ENCODE measurements around the gene OR6A2. TPM values are rescaled to one million over a fixed set of nuclear protein-coding genes. Genes with fewer than 3 reads are reported as not detected.

OR6A2 gene
- total and polyA plus RNA-seq, 2 of the 8 experiments (the other 6 are each of a cell fraction or from before 2014, with no cell fraction given) = 0.14 to 0.20 TPM

GRCh38 chr11:6828103-6828502 lies 28.6 kb upstream of the OR6A2 start (continued):
- TF ChIP-seq, protein P1, sequence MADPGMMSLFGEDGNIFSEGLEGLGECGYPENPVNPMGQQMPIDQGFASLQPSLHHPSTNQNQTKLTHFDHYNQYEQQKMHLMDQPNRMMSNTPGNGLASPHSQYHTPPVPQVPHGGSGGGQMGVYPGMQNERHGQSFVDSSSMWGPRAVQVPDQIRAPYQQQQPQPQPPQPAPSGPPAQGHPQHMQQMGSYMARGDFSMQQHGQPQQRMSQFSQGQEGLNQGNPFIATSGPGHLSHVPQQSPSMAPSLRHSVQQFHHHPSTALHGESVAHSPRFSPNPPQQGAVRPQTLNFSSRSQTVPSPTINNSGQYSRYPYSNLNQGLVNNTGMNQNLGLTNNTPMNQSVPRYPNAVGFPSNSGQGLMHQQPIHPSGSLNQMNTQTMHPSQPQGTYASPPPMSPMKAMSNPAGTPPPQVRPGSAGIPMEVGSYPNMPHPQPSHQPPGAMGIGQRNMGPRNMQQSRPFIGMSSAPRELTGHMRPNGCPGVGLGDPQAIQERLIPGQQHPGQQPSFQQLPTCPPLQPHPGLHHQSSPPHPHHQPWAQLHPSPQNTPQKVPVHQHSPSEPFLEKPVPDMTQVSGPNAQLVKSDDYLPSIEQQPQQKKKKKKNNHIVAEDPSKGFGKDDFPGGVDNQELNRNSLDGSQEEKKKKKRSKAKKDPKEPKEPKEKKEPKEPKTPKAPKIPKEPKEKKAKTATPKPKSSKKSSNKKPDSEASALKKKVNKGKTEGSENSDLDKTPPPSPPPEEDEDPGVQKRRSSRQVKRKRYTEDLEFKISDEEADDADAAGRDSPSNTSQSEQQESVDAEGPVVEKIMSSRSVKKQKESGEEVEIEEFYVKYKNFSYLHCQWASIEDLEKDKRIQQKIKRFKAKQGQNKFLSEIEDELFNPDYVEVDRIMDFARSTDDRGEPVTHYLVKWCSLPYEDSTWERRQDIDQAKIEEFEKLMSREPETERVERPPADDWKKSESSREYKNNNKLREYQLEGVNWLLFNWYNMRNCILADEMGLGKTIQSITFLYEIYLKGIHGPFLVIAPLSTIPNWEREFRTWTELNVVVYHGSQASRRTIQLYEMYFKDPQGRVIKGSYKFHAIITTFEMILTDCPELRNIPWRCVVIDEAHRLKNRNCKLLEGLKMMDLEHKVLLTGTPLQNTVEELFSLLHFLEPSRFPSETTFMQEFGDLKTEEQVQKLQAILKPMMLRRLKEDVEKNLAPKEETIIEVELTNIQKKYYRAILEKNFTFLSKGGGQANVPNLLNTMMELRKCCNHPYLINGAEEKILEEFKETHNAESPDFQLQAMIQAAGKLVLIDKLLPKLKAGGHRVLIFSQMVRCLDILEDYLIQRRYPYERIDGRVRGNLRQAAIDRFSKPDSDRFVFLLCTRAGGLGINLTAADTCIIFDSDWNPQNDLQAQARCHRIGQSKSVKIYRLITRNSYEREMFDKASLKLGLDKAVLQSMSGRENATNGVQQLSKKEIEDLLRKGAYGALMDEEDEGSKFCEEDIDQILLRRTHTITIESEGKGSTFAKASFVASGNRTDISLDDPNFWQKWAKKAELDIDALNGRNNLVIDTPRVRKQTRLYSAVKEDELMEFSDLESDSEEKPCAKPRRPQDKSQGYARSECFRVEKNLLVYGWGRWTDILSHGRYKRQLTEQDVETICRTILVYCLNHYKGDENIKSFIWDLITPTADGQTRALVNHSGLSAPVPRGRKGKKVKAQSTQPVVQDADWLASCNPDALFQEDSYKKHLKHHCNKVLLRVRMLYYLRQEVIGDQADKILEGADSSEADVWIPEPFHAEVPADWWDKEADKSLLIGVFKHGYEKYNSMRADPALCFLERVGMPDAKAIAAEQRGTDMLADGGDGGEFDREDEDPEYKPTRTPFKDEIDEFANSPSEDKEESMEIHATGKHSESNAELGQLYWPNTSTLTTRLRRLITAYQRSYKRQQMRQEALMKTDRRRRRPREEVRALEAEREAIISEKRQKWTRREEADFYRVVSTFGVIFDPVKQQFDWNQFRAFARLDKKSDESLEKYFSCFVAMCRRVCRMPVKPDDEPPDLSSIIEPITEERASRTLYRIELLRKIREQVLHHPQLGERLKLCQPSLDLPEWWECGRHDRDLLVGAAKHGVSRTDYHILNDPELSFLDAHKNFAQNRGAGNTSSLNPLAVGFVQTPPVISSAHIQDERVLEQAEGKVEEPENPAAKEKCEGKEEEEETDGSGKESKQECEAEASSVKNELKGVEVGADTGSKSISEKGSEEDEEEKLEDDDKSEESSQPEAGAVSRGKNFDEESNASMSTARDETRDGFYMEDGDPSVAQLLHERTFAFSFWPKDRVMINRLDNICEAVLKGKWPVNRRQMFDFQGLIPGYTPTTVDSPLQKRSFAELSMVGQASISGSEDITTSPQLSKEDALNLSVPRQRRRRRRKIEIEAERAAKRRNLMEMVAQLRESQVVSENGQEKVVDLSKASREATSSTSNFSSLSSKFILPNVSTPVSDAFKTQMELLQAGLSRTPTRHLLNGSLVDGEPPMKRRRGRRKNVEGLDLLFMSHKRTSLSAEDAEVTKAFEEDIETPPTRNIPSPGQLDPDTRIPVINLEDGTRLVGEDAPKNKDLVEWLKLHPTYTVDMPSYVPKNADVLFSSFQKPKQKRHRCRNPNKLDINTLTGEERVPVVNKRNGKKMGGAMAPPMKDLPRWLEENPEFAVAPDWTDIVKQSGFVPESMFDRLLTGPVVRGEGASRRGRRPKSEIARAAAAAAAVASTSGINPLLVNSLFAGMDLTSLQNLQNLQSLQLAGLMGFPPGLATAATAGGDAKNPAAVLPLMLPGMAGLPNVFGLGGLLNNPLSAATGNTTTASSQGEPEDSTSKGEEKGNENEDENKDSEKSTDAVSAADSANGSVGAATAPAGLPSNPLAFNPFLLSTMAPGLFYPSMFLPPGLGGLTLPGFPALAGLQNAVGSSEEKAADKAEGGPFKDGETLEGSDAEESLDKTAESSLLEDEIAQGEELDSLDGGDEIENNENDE (IDR thresholded peaks at IDR 0.05; ENCODE audit: insufficient replicate concordance, low read length) = no peak
- TF ChIP-seq EGR1 (IDR thresholded peaks at IDR 0.05; ENCODE audit: borderline replicate concordance, low read depth, low read length) = no peak
- no peak for TF ChIP-seq EP300 (IDR thresholded peaks at IDR 0.05; ENCODE audit: borderline replicate concordance in 1 of 2, low read depth in 2 of 2, low read length in 2 of 2)
- TF ChIP-seq ASH2L (IDR thresholded peaks at IDR 0.05; ENCODE audit: low read length) = no peak
- TF ChIP-seq TAF7 (optimal IDR thresholded peaks at IDR 0.05; ENCODE audit: borderline replicate concordance, low read depth, low read length) = no peak
- no peak for TF ChIP-seq MAX (IDR thresholded peaks at IDR 0.05)

All from H1 (cell line).